HG03280 (cell line): Measurements from ENCODE around the gene FOXA2.

ENCODE experiments used
- ATAC-seq: cut with Tn5 transposase; IDR thresholded peaks from one replicate; pipeline ENCODE4 v1.9.1; 2021; ENCODE audit warnings: mild to moderate bottlenecking, moderate library complexity; ENCODE audit not compliant: unreplicated experiment

The FOXA2 gene

DNA sequence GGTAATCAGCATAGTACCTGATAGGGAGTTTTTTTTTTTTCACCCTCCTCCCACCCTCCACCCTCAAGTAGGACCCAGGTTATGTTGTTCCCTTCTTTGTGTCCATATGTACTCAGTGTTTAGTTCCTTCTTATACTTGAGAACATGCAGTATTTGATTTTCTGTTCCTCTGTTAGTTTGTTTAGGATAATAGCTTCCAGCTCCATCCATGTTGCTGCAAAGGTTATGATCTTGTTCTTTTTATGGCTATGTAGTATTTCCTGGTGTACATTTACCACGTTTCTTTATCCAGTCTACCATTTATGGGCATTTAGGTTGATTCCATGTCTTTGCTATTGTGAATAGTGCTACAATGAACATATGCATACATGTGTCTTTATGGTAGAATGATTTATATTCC lies 41.9 kb downstream of the FOXA2 start:
- ATAC-seq = no peak

DNA sequence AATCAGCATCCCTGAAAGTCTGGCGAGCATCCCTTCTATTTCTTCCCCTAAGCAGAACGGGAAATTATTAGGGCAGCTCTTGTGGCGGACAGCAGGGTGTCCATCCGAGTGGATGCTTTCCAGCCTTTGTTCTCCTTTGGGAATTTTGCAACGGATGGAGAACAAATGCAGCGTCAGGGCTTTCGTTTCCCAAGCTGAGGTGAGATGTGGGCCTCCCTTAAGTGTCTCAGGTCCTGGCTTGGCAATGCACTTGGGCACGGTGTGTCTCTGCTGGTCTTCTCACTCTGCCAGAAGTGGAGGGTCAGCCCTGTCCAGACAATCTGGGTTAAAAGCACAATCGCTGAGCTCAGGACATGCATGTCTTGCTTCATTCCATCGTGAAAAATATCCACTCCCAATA lies 43.5 kb downstream of the FOXA2 start:
- no peak for ATAC-seq

DNA sequence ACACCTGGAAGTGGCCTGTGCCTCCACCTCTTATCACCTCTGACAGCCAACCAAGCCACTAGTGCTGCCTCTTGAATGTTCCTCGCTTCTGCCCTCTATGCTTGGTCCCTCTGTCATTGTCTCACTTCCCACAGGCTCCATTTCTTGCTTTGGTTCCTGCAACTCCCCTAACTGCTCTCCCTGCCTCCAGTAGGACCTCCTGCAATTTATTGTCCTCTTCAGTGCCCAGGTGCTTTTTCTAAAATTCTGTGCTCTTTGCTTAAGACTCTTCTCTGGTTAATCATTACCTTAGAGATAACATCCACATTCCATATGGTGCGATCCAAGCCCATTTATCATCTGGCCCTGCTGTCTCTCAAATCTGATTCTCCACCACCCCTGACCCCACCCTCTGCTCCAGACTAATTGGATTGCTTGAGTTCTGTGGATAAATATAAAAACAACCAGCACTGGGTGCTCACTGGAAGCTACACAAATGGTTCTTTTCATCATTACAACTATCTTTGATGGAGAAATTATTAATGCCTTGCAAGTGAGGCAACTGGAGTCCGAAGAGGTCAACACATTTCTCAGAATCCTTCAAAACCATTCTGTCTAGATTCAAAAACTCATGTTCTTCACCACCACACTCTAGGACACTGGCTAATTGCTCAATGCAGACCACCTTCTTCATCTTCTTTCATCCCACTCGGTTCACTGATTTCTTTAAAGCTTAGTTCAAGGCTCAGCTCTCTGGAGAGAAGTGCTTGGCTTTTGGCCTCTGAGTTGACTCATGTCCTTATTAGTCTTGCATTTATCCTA lies 47.2 kb downstream of the FOXA2 start:
- ATAC-seq = no peak

- no peak for ATAC-seq
These were observed 48.1 kb downstream of the FOXA2 start for GRCh38 chr20:22536141-22536828.

GRCh38 chr20:22535483-22535882 lies 48.9 kb downstream of the FOXA2 start:
- no peak for ATAC-seq

GRCh38 chr20:22533823-22534751 lies 50.3 kb downstream of the FOXA2 start:
- no peak for ATAC-seq

GRCh38 chr20:22532598-22532997 lies 51.8 kb downstream of the FOXA2 start:
- ATAC-seq = no peak

DNA sequence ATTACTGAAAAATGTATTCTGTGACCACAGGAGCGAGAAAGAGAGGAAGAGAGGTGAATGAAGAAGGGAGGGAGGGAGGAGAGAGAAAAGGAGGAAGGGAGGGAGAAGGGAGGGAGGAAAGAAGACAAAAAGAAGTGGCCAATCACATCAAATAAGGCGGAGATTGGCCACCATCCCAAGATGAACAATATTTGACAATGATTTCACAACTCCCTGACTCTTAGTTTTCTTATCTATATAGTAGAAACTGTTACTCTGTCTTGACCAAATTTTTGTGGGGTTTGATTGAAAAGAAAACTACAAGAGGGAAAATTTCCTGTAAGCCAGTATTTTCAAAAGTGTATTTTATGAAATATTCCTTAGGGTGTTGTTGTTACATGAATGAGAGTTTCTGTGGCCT lies 52.6 kb downstream of the FOXA2 start:
- ATAC-seq = no peak

GRCh38 chr20:22531056-22531615 lies 53.2 kb downstream of the FOXA2 start:
- no peak for ATAC-seq
